HCT116 (cell line): ENCODE results near the gene BATF3. TPM values are rescaled to one million over a fixed set of nuclear protein-coding genes. Genes with fewer than 3 reads are reported as not detected.
A peak's percentile ranks its signal among the peaks of the same experiment; 100 is the strongest.

Source experiments
- ATAC-seq: fragments of 200-7000 bp; cut with Tn5 transposase; 2 replicates; pipeline ENCODE4 v1.9.1; 2020; ENCODE audit warnings: mild to moderate bottlenecking, moderate library complexity
- BruUV-seq: library from RNA; stranded (reverse); fragments of 400-500 nt; replicated peaks from 2 replicates; lab custom pipeline; 2021; lab: Mats Ljungman, UMichigan
- CTCF ChIA-PET: fragments of 300-600 bp; sonication (Branson Sonifier 250); formaldehyde crosslinking; loops from one replicate; lab custom pipeline; 2021; ENCODE audit warnings: antibody characterized with exemption; lab: Charles Lee
- POLR2A ChIA-PET: fragments of 300-600, 350-600 bp; sonication (Branson Sonifier 250); formaldehyde crosslinking; loops from one replicate; lab custom pipeline; 2021; ENCODE audit warnings: antibody characterized with exemption; lab: Charles Lee
- RAD21 ChIA-PET, 2 experiments: fragments of 300-600 bp; sonication (Branson Sonifier 250); formaldehyde crosslinking; loops; one replicate each; lab custom pipeline; 2023; ENCODE audit warnings: low total read pairs in 2 of 2; ENCODE audit not compliant: uncharacterized antibody in 2 of 2, unreplicated experiment in 2 of 2, low non-redundant PET in 1 of 2; lab: Charles Lee
- DNase-seq: peaks from one replicate; pipeline ENCODE4 v3.0.0-alpha.2; 2010; ENCODE audit warnings: low read depth, low spot score
- H2AFZ ChIP-seq: fragments of 200-600 bp; shearing (Covaris generic), sonication (generic); 2 replicates; pipeline ENCODE4 v1.6.1; 2017; ENCODE audit warnings: low read depth, mixed run types, mixed read lengths, antibody characterized with exemption, low read length; ENCODE audit not compliant: poor library complexity, severe bottlenecking
- H3K27ac ChIP-seq: 2 replicates; pipeline ENCODE4 v1.5.1; 2012; ENCODE audit warnings: low read depth, low read length
- H3K27me3 ChIP-seq: fragments of 200-600 bp; sonication (generic); 2 replicates; pipeline ENCODE4 v1.6.1; 2016; ENCODE audit warnings: mixed run types, low read length, mixed read lengths; ENCODE audit not compliant: insufficient read depth
- H3K36me3 ChIP-seq, 2 experiments: fragments of 200-500 bp in 1 of 2; fragments of 200-600 bp in 1 of 2; sonication (Bioruptor generic) in 1 of 2; sonication (generic) in 1 of 2; 2 replicates each; pipeline versions ENCODE4 v1.5.1 to v1.6.1; 2014 to 2016; ENCODE audit warnings: low read length in 2 of 2, inconsistent platforms in 1 of 2, mixed read lengths in 1 of 2, mixed run types in 1 of 2; ENCODE audit not compliant: insufficient read depth in 2 of 2, control insufficient read depth in 1 of 2
- H3K4me1 ChIP-seq, 2 experiments: fragments of 200-600 bp in 1 of 2; sonication (generic) in 1 of 2; 2 replicates each; pipeline versions ENCODE4 v1.5.1 to v1.6.1; 2012 to 2017; ENCODE audit warnings: low read length in 2 of 2, inconsistent platforms in 1 of 2, mild to moderate bottlenecking in 1 of 2, mixed read lengths in 1 of 2, mixed run types in 1 of 2, moderate library complexity in 1 of 2; ENCODE audit not compliant: insufficient read depth in 2 of 2, control insufficient read depth in 1 of 2
- H3K4me2 ChIP-seq: fragments of 200-600 bp; sonication (generic); 2 replicates; pipeline ENCODE4 v1.6.1; 2017; ENCODE audit warnings: mixed run types, low read length, mixed read lengths
- H3K4me3 ChIP-seq, 2 experiments: fragments of 200-600 bp in 1 of 2; sonication (generic) in 1 of 2; replicated peaks in 1 of 2; 2 replicates each; pipeline ENCODE4 v1.5.1; 2011 to 2016; ENCODE audit warnings: low read length in 2 of 2, control low read depth in 1 of 2, low read depth in 1 of 2, mild to moderate bottlenecking in 1 of 2, mixed read lengths in 1 of 2, mixed run types in 1 of 2
- H3K79me2 ChIP-seq: fragments of 200-600 bp; sonication (generic); 2 replicates; pipeline ENCODE4 v1.6.1; 2017; ENCODE audit warnings: mild to moderate bottlenecking, mixed run types, low read length, moderate library complexity, mixed read lengths; ENCODE audit not compliant: insufficient read depth
- H3K9ac ChIP-seq: fragments of 200-600 bp; sonication (generic); 2 replicates; pipeline ENCODE4 v1.6.1; 2016; ENCODE audit warnings: low read length, mixed read lengths
- H3K9me2 ChIP-seq: fragments of 200-600 bp; sonication (generic), shearing (Covaris generic); 2 replicates; pipeline ENCODE4 v1.6.1; 2017; ENCODE audit warnings: mixed run types, mild to moderate bottlenecking, moderate library complexity; ENCODE audit not compliant: insufficient read depth
- H3K9me3 ChIP-seq, 2 experiments: fragments of 200-500 bp in 1 of 2; fragments of 200-600 bp in 1 of 2; sonication (Bioruptor generic) in 1 of 2; sonication (generic) in 1 of 2; 2 replicates each; pipeline ENCODE4 v1.6.1; 2014 to 2017; ENCODE audit warnings: low read length in 2 of 2, mixed read lengths in 2 of 2, inconsistent platforms in 1 of 2, low read depth in 1 of 2, mild to moderate bottlenecking in 1 of 2, mixed run types in 1 of 2, moderate library complexity in 1 of 2; ENCODE audit not compliant: control insufficient read depth in 1 of 2, insufficient read depth in 1 of 2
- H4K20me1 ChIP-seq: fragments of 200-600 bp; sonication (generic), shearing (Covaris generic); 2 replicates; pipeline ENCODE4 v1.6.1; 2017; ENCODE audit warnings: mixed run types, mild to moderate bottlenecking, moderate library complexity; ENCODE audit not compliant: insufficient read depth
- CBX3 ChIP-seq: IDR thresholded peaks from 2 replicates; pipeline ENCODE4 v1.6.1; 2012; ENCODE audit warnings: low read depth
- EZH2 ChIP-seq: fragments of 200-600 bp; sonication (generic); IDR thresholded peaks from 2 replicates; pipeline ENCODE4 v1.6.1; 2017; ENCODE audit warnings: antibody characterized with exemption, mixed run types
- POLR2AphosphoS5 ChIP-seq: IDR thresholded peaks from 2 replicates; pipeline ENCODE4 v1.6.1; 2011; ENCODE audit warnings: mild to moderate bottlenecking, low read depth, low read length, moderate library complexity
- RAD21 ChIP-seq: IDR thresholded peaks from 2 replicates; pipeline ENCODE4 v1.6.1; 2012; ENCODE audit warnings: low read depth, mild to moderate bottlenecking
- SP1 ChIP-seq: IDR thresholded peaks from 2 replicates; pipeline ENCODE4 v1.6.1; 2012; ENCODE audit warnings: low read depth
- YY1 ChIP-seq: IDR thresholded peaks from 2 replicates; pipeline ENCODE4 v1.6.1; 2011; ENCODE audit warnings: low read length, low read depth, moderate library complexity, mild to moderate bottlenecking; ENCODE audit not compliant: insufficient replicate concordance; ENCODE audit errors: extremely low read depth
- ZFX ChIP-seq: fragments of 450-650 bp; IDR thresholded peaks from 2 replicates; pipeline ENCODE4 v1.6.1; 2017
- intact Hi-C: fragments of 100-400 bp; cut with micrococcal nuclease; formaldehyde crosslinking; loops from 2 replicates; pipeline ENCODE4 v1.10.0; 2022
- total RNA-seq: library from RNA; stranded (reverse); gene quantifications from one replicate; pipeline ENCODE4 v1.2.1, GENCODE V29; 2021; ENCODE audit not compliant: unreplicated experiment
- TF ChIP-seq, protein P1 (sequence below): IDR thresholded peaks from 2 replicates; pipeline ENCODE4 v1.6.1; 2012
- TF ChIP-seq, protein P2 (sequence below), 3 experiments: fragments of 200-600 bp in 1 of 3; sonication (generic) in 1 of 3; IDR thresholded peaks in 2 of 3; conservative IDR thresholded peaks in 1 of 3; 2 replicates each; pipeline ENCODE4 v1.5.1; 2012 to 2017; ENCODE audit warnings: low read depth in 2 of 3, low read length in 2 of 3, antibody characterized with exemption in 1 of 3, borderline replicate concordance in 1 of 3, control low read depth in 1 of 3, mild to moderate bottlenecking in 1 of 3, mixed read lengths in 1 of 3, mixed run types in 1 of 3, moderate library complexity in 1 of 3; ENCODE audit not compliant: insufficient read depth in 1 of 3

Gene BATF3
- total RNA-seq, 1 experiment from 2014 or later = 4.8 TPM

DNA sequence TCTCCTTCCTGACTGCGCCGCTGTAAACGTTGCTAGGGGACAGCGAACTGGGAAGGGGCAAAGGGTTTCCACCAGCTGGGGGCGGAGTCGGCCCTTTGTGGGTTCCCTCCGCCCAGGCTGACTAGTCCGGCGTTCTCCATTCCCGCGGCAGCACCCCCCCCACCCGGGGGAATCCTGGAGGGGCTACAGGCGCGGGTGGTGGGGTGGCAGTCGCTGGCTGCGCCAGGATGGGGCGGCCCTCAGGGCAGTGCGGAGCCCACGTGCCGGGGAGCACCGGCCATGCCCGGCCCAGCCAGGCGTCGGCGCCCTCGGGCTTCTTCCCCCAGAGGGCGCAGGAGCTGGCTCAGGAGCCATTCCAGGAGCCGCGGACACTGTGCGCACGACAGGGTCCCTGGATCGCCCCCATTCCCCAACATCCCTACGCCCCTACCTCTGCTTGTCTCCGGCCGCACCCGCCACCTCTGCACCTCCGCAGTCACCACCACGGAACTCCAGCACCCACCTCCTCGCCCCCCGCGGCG lies 476 bp downstream of the BATF3 start:
- POLR2A ChIA-PET = interaction anchor here (1.3 kb wide), 1 partner anchor 91 kb away, joined by 5 read pairs; the partner anchor contains the start of gene ATF3
- TF ChIP-seq EZH2 (no peak), ZFX (peak; percentile 29; the same call in 1 of the 2 replicates), SP1 (no peak), CBX3 (no peak), YY1 (peak; percentile 73), POLR2AphosphoS5 (peak; percentile 31; the same call in 1 of the 2 replicates), RAD21 (peak; percentile 44)
- TF ChIP-seq, protein P1, sequence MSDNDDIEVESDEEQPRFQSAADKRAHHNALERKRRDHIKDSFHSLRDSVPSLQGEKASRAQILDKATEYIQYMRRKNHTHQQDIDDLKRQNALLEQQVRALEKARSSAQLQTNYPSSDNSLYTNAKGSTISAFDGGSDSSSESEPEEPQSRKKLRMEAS = peak; percentile 94
- TF ChIP-seq, protein P2, sequence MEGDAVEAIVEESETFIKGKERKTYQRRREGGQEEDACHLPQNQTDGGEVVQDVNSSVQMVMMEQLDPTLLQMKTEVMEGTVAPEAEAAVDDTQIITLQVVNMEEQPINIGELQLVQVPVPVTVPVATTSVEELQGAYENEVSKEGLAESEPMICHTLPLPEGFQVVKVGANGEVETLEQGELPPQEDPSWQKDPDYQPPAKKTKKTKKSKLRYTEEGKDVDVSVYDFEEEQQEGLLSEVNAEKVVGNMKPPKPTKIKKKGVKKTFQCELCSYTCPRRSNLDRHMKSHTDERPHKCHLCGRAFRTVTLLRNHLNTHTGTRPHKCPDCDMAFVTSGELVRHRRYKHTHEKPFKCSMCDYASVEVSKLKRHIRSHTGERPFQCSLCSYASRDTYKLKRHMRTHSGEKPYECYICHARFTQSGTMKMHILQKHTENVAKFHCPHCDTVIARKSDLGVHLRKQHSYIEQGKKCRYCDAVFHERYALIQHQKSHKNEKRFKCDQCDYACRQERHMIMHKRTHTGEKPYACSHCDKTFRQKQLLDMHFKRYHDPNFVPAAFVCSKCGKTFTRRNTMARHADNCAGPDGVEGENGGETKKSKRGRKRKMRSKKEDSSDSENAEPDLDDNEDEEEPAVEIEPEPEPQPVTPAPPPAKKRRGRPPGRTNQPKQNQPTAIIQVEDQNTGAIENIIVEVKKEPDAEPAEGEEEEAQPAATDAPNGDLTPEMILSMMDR (IDR thresholded peaks at IDR 0.05 in 2 of 3, conservative IDR thresholded peaks at IDR 0.05 in 1 of 3; ENCODE audit: borderline replicate concordance in 1 of 3, insufficient read depth in 1 of 3, low read depth in 2 of 3, low read length in 2 of 3) = peak; percentile 54 to 90 (median 64)
- TF ChIP-seq, all 23 proteins: peak for 6
- H3K27ac ChIP-seq = no peak overlapping the region
- peak; percentile 92 for ATAC-seq
- no peaks in the 10 kb centered on the region for H3K9me2 ChIP-seq
- DNase-seq = peak; percentile 27
- H3K4me3 ChIP-seq = peak overlapping the region; percentile 47 to 58
- no peaks in the 10 kb centered on the region for H3K79me2 ChIP-seq
- CTCF ChIA-PET = interaction anchor here (1.1 to 1.3 kb wide), 3 partner anchors 31 to 51 kb away, joined by 4 to 6 read pairs (median 5); no protein-coding TSS in a partner anchor
- peak overlapping the region; percentile 36 for H2AFZ ChIP-seq
- H4K20me1 ChIP-seq = no peaks in the 10 kb centered on the region
- peak overlapping the region; percentile 87 for H3K4me2 ChIP-seq
- peaks cover 9 to 25% of the 10 kb centered on the region in 2 experiments for H3K4me1 ChIP-seq
- peaks cover 16% of the 10 kb centered on the region; the same call in 1 of the 2 replicates for H3K27me3 ChIP-seq
- H3K36me3 ChIP-seq = no peaks in the 10 kb centered on the region
- peak overlapping the region; percentile 49 for H3K9ac ChIP-seq
- no peaks in the 10 kb centered on the region for H3K9me3 ChIP-seq
- RAD21 ChIA-PET = interaction anchor here (0.7 to 1.1 kb wide), 2 partner anchors 222 to 243 kb away, joined by 5 read pairs; no protein-coding TSS in a partner anchor
- intact Hi-C loops = no loop called here
- BruUV-seq = no TSS peak
